ENCODE results near the gene EXOSC10. TPM values are rescaled to one million over a fixed set of nuclear protein-coding genes. Genes with fewer than 3 reads are reported as not detected.
"Not testable (repeated sequence)": the region's sequence is repeated elsewhere in the genome, so short reads cannot be mapped to it uniquely, and the experiment has no call there.

Gene EXOSC10
- total RNA-seq, 1 donor from 2014 or later = 28.2 TPM

DNA sequence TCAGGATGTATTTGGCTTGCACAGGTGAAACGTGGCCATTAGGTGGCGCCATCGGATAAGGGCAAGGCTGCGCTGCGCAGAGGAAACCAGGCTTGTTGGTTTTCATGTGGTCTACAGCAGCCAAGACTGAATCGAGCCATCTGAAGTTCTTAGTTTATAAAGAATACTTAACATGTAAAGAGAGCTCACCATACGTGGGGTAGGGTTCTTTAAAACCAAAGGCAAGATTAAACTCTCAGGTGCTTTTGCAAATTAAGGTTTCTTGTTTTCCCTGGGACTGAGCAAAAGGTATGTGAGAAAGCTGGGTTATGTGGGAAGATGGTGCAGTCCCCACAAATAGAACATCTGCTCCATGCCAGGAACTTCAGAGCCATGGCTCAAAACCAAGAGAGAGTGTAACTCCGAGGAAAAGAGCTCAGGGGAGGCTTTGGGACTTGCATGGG, 61.9 kb downstream of the EXOSC10 start:
- Histone ChIP-seq H3K4me1 (ENCODE audit: control insufficient read depth in 3 of 3, insufficient read depth in 3 of 3, low read length in 3 of 3) (peaks cover 10 to 11% (median 10%) of the 10 kb centered on the region in 3 donors), H3K27ac (ENCODE audit: low read depth, low read length) (no peak overlapping the region)

DNA sequence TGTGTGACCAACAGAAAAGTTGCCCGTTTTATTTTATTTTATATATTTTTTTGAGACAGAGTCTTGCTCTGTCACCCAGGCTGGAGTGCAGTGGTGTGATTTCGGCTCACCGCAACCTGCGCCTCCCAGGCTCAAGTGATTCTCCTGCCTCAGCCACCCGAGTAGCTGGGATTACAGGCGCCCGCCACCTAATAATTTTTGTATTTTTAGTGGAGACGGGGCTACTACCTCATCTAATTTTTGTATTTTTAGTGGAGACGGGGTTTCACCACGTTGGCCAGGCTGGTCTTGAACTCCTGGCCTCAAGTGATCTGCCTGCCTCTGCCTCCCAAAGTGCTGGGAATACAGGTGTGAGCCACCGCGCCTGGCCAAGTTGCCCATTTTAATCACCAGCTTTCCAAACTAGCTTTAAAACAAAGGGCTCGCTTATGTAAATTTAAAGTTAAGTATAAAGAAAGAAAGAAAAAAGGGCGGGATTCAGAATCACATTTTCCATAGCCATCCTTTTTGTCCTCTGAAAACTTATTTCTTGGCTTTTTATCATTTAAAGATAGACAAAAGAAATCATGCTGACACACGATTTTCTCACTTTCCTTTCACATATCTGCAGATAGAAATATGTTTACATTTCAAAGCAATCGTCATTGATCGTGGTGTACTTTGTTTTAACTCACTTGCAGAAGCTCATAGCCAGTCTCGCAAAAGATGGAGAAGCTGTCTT, 62.5 kb downstream of the EXOSC10 start:
- H3K9ac ChIP-seq (ENCODE audit: low read depth in 1 of 3, low read length in 3 of 3) = peak overlapping the region in 1 of 3 donors; percentile 25
- H3K4me3 ChIP-seq (ENCODE audit: low read length in 3 of 3); H3K27ac ChIP-seq (ENCODE audit: low read depth, low read length); H3K27me3 ChIP-seq (ENCODE audit: control insufficient read depth in 3 of 3, insufficient read depth in 3 of 3, low read length in 3 of 3); H3K36me3 ChIP-seq (ENCODE audit: control insufficient read depth in 3 of 3, insufficient read depth in 3 of 3, low read length in 3 of 3); H3K9me3 ChIP-seq (ENCODE audit: control insufficient read depth in 3 of 3, low read length in 3 of 3): not testable (repeated sequence)
- peaks cover 10 to 11% (median 10%) of the 10 kb centered on the region in 3 donors for H3K4me1 ChIP-seq (ENCODE audit: control insufficient read depth in 3 of 3, insufficient read depth in 3 of 3, low read length in 3 of 3)

More for the DNA sequence above, 61.9 kb downstream of the EXOSC10 start:
- peaks cover 0 to 3% (median 0%) of the 10 kb centered on the region in 3 donors for H3K27me3 ChIP-seq (ENCODE audit: control insufficient read depth in 3 of 3, insufficient read depth in 3 of 3, low read length in 3 of 3)
- peak overlapping the region in 2 of 3 donors; percentile 25 to 33 for H3K9ac ChIP-seq (ENCODE audit: low read depth in 1 of 3, low read length in 3 of 3)
- H3K4me3 ChIP-seq (ENCODE audit: low read length in 3 of 3) = peak overlapping the region in 1 of 3 donors; percentile 59
- no peaks in the 10 kb centered on the region for H3K9me3 ChIP-seq (ENCODE audit: control insufficient read depth in 3 of 3, low read length in 3 of 3)
- no peaks in the 10 kb centered on the region for H3K36me3 ChIP-seq (ENCODE audit: control insufficient read depth in 3 of 3, insufficient read depth in 3 of 3, low read length in 3 of 3)

DNA sequence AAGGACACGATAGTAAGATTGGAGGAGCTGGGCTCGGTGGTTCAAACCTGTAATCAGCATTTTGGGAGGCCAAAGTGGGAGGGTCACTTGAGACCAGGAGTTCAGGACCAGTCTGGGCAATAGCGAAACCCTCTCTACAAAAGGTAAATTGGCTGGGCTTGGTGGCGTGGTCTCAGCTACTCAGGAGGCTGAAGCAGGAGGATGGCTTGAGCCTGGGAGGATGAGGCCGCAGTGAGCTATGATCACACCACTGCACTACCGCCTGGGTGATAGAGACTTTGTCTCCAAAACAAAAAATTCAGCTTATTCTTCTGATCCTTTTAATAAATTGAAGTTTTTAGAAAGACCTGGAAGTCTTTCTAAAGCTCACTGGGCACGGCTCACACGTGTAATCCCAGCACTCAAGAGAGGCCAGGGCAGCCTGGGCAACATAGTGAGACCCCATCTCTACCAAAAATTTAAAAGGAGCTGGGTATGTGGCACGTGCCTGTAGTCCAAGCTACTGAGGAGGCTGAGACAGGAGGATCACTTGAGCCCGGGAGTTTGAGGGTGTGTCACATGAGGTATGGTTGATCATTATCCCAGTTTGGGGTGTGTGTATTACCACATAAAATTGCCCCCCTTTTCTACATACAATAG, 67.9 kb downstream of the EXOSC10 start:
- Histone ChIP-seq H3K9ac (ENCODE audit: low read depth in 1 of 3, low read length in 3 of 3) (no peak overlapping the region), H3K27me3 (ENCODE audit: control insufficient read depth in 3 of 3, insufficient read depth in 3 of 3, low read length in 3 of 3) (no peaks in the 10 kb centered on the region), H3K9me3 (ENCODE audit: control insufficient read depth in 3 of 3, low read length in 3 of 3) (no peaks in the 10 kb centered on the region), H3K4me3 (ENCODE audit: low read length in 3 of 3) (no peak overlapping the region), H3K36me3 (ENCODE audit: control insufficient read depth in 3 of 3, insufficient read depth in 3 of 3, low read length in 3 of 3) (peaks cover 15 to 19% (median 16%) of the 10 kb centered on the region in 3 donors), H3K4me1 (ENCODE audit: control insufficient read depth in 3 of 3, insufficient read depth in 3 of 3, low read length in 3 of 3) (no peaks in the 10 kb centered on the region), H3K27ac (ENCODE audit: low read depth, low read length) (no peak overlapping the region)

DNA sequence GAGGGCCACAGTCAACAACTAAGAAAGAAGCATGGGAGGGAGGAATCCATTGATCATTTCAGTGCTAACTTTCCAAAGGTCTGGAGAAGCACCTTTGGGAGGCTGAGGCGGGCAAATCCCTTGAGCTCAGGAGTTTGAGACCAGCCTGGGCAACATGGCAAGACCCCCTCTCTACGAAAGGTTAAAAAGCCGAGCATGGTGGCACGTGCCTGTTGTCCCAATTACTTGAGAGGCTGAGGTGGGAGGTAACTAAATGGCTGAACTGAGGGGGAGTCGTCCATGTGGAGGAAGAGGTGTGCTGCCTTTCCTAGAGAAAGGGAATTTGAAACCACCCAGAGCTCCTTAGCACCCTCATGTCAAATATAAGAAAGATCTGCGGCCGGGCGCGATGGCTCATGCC, 68.8 kb downstream of the EXOSC10 start:
- H3K27ac ChIP-seq (ENCODE audit: low read depth, low read length) = no peak overlapping the region
- no peak overlapping the region for H3K9ac ChIP-seq (ENCODE audit: low read depth in 1 of 3, low read length in 3 of 3)
- H3K4me3 ChIP-seq (ENCODE audit: low read length in 3 of 3) = no peak overlapping the region
- no peaks in the 10 kb centered on the region for H3K4me1 ChIP-seq (ENCODE audit: control insufficient read depth in 3 of 3, insufficient read depth in 3 of 3, low read length in 3 of 3)
- peaks cover 22 to 26% (median 24%) of the 10 kb centered on the region in 3 donors for H3K36me3 ChIP-seq (ENCODE audit: control insufficient read depth in 3 of 3, insufficient read depth in 3 of 3, low read length in 3 of 3)
- no peaks in the 10 kb centered on the region for H3K9me3 ChIP-seq (ENCODE audit: control insufficient read depth in 3 of 3, low read length in 3 of 3)
- no peaks in the 10 kb centered on the region for H3K27me3 ChIP-seq (ENCODE audit: control insufficient read depth in 3 of 3, insufficient read depth in 3 of 3, low read length in 3 of 3)

DNA sequence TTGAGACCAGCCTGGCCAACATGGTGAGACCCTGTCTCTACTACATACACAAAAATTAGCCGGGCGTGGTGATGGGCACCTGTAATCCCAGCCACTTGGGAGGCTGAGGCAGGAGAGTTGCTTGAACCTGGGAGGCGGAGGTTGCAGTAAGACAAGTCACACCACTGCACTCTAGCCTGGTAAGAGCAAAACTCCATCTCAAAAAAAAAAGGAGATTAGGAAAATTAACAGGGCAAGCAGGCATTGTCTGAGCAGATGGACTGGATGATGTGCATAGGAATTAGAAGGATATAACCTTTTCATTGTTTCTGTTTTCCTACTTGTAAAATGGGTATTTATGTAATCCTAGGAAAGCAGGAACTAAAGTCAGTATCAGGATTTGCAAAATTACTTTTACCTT, 71.7 kb downstream of the EXOSC10 start:
- Histone ChIP-seq H3K27ac (ENCODE audit: low read depth, low read length) (no peak overlapping the region), H3K4me1 (ENCODE audit: control insufficient read depth in 3 of 3, insufficient read depth in 3 of 3, low read length in 3 of 3) (peaks cover 0 to 2% (median 0%) of the 10 kb centered on the region in 3 donors), H3K4me3 (ENCODE audit: low read length in 3 of 3) (no peak overlapping the region), H3K27me3 (ENCODE audit: control insufficient read depth in 3 of 3, insufficient read depth in 3 of 3, low read length in 3 of 3) (no peaks in the 10 kb centered on the region), H3K9ac (ENCODE audit: low read depth in 1 of 3, low read length in 3 of 3) (no peak overlapping the region), H3K36me3 (ENCODE audit: control insufficient read depth in 3 of 3, insufficient read depth in 3 of 3, low read length in 3 of 3) (peaks cover 34 to 52% (median 48%) of the 10 kb centered on the region in 3 donors), H3K9me3 (ENCODE audit: control insufficient read depth in 3 of 3, low read length in 3 of 3) (no peaks in the 10 kb centered on the region)

DNA sequence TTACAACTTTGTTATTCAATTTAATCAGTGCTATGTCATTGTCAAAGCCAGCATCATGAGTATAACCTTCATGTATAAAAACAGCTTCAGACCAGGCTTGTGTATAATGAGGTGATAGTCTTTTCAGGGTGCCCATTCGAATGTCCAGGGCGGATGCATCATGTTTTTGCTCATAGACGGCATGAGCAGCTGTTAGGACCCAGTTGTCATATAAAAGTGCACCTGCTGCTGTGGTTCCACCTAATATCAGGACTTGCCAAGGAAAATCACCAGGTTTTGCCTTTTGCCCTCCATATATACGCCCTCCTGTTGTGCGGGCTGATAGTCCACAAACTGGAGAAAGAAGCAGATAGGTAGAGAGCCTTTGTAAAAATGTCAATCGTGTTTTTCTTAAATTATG, 72.4 kb downstream of the EXOSC10 start:
- Histone ChIP-seq H3K36me3 (ENCODE audit: control insufficient read depth in 3 of 3, insufficient read depth in 3 of 3, low read length in 3 of 3) (peaks cover 35 to 54% (median 49%) of the 10 kb centered on the region in 3 donors), H3K9ac (ENCODE audit: low read depth in 1 of 3, low read length in 3 of 3) (no peak overlapping the region), H3K4me1 (ENCODE audit: control insufficient read depth in 3 of 3, insufficient read depth in 3 of 3, low read length in 3 of 3) (peaks cover 0 to 2% (median 0%) of the 10 kb centered on the region in 3 donors), H3K9me3 (ENCODE audit: control insufficient read depth in 3 of 3, low read length in 3 of 3) (no peaks in the 10 kb centered on the region), H3K4me3 (ENCODE audit: low read length in 3 of 3) (no peak overlapping the region), H3K27me3 (ENCODE audit: control insufficient read depth in 3 of 3, insufficient read depth in 3 of 3, low read length in 3 of 3) (no peaks in the 10 kb centered on the region), H3K27ac (ENCODE audit: low read depth, low read length) (no peak overlapping the region)

DNA sequence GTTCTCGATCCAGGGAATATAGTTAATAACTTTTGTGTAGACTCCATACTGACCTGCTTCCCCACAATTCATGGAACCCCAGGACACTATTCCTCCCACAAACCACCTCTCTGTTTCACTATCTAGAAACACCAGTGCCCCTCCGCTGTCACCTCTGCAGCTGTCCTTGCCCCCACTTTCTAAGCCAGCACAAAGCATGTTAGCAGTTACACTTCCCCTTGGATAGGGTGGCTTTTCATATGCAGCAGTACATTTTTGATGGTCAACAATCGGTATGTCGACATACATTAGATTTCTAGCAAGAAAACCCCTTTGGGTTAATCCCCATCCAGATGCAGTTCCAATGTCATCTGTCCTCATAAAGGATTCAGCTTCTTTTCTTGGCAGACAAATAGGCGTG, 72.8 kb downstream of the EXOSC10 start:
- Histone ChIP-seq H3K9ac (ENCODE audit: low read depth in 1 of 3, low read length in 3 of 3) (no peak overlapping the region), H3K36me3 (ENCODE audit: control insufficient read depth in 3 of 3, insufficient read depth in 3 of 3, low read length in 3 of 3) (peaks cover 39 to 58% (median 54%) of the 10 kb centered on the region in 3 donors), H3K27me3 (ENCODE audit: control insufficient read depth in 3 of 3, insufficient read depth in 3 of 3, low read length in 3 of 3) (no peaks in the 10 kb centered on the region), H3K27ac (ENCODE audit: low read depth, low read length) (no peak overlapping the region), H3K9me3 (ENCODE audit: control insufficient read depth in 3 of 3, low read length in 3 of 3) (no peaks in the 10 kb centered on the region), H3K4me1 (ENCODE audit: control insufficient read depth in 3 of 3, insufficient read depth in 3 of 3, low read length in 3 of 3) (peaks cover 0 to 2% (median 0%) of the 10 kb centered on the region in 3 donors), H3K4me3 (ENCODE audit: low read length in 3 of 3) (no peak overlapping the region)

DNA sequence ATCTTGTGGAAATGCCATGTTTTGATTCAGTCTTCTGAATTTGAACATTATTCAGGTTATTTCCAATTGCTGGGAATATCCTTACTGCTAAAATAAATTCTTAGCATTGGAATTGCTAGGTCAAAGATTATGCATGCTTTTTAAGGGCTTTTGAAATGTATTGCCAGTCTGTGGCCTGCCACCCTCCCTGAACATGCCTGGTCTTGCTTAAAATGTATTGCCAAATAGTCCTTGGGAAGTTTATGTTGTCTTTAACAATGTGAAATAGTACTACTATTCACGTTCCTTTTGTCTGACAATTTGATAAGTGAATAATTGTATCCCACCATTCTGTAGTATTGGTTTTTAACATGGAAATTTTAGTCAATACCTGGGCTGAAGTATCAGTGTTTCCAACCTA, 73.6 kb downstream of the EXOSC10 start:
- Histone ChIP-seq H3K27me3 (ENCODE audit: control insufficient read depth in 3 of 3, insufficient read depth in 3 of 3, low read length in 3 of 3) (no peaks in the 10 kb centered on the region), H3K4me1 (ENCODE audit: control insufficient read depth in 3 of 3, insufficient read depth in 3 of 3, low read length in 3 of 3) (peaks cover 0 to 2% (median 0%) of the 10 kb centered on the region in 3 donors), H3K9me3 (ENCODE audit: control insufficient read depth in 3 of 3, low read length in 3 of 3) (no peaks in the 10 kb centered on the region), H3K4me3 (ENCODE audit: low read length in 3 of 3) (no peak overlapping the region), H3K9ac (ENCODE audit: low read depth in 1 of 3, low read length in 3 of 3) (no peak overlapping the region), H3K27ac (ENCODE audit: low read depth, low read length) (no peak overlapping the region), H3K36me3 (ENCODE audit: control insufficient read depth in 3 of 3, insufficient read depth in 3 of 3, low read length in 3 of 3) (peaks cover 47 to 67% (median 61%) of the 10 kb centered on the region in 3 donors)

DNA sequence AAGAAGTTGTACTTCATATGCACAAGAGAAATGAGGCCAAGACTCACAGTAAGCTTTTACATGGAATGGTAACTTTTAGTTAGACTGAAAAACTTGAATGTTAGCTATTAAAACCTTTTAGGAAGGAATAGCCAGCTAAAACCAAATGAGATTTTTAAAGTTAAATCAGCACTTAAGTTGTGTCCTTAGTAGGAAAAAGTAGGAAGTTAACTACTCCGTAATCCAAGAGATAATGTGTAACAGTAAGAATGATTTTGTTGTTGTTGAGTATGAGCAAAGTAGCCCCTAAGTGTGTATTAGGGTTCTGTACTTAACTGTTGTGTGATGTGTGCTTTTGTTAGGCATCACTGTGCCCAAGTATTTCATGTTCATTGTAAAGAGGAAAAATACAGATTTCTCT, 74.1 kb downstream of the EXOSC10 start:
- peaks cover 0 to 2% (median 0%) of the 10 kb centered on the region in 3 donors for H3K4me1 ChIP-seq (ENCODE audit: control insufficient read depth in 3 of 3, insufficient read depth in 3 of 3, low read length in 3 of 3)
- no peak overlapping the region for H3K9ac ChIP-seq (ENCODE audit: low read depth in 1 of 3, low read length in 3 of 3)
- no peaks in the 10 kb centered on the region for H3K27me3 ChIP-seq (ENCODE audit: control insufficient read depth in 3 of 3, insufficient read depth in 3 of 3, low read length in 3 of 3)
- no peak overlapping the region for H3K27ac ChIP-seq (ENCODE audit: low read depth, low read length)
- peaks cover 47 to 71% (median 65%) of the 10 kb centered on the region in 3 donors for H3K36me3 ChIP-seq (ENCODE audit: control insufficient read depth in 3 of 3, insufficient read depth in 3 of 3, low read length in 3 of 3)
- H3K9me3 ChIP-seq (ENCODE audit: control insufficient read depth in 3 of 3, low read length in 3 of 3) = no peaks in the 10 kb centered on the region
- no peak overlapping the region for H3K4me3 ChIP-seq (ENCODE audit: low read length in 3 of 3)

DNA sequence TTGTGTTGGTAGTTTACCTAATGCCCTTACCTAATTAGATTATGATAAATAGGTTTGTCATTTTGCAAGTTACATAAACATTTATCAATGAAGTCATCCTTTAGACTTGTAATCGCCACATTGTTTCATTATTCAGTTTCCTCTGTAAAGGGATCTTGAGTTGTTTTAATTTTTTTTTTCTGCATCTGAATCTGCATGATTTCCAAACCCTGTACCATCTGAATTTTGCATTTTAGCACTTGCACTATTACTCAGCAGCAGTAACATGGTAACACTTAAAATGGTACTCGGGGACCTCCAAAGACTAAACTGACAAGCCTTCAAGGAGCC, 74.8 kb downstream of the EXOSC10 start:
- Histone ChIP-seq H3K36me3 (ENCODE audit: control insufficient read depth in 3 of 3, insufficient read depth in 3 of 3, low read length in 3 of 3) (peaks cover 50 to 74% (median 65%) of the 10 kb centered on the region in 3 donors), H3K4me3 (ENCODE audit: low read length in 3 of 3) (no peak overlapping the region), H3K9ac (ENCODE audit: low read depth in 1 of 3, low read length in 3 of 3) (no peak overlapping the region), H3K9me3 (ENCODE audit: control insufficient read depth in 3 of 3, low read length in 3 of 3) (no peaks in the 10 kb centered on the region), H3K27me3 (ENCODE audit: control insufficient read depth in 3 of 3, insufficient read depth in 3 of 3, low read length in 3 of 3) (no peaks in the 10 kb centered on the region), H3K4me1 (ENCODE audit: control insufficient read depth in 3 of 3, insufficient read depth in 3 of 3, low read length in 3 of 3) (peaks cover 0 to 2% (median 0%) of the 10 kb centered on the region in 3 donors), H3K27ac (ENCODE audit: low read depth, low read length) (no peak overlapping the region)

Data from skeletal muscle tissue (tissue), 4 donors.